Measurements from ENCODE around the gene MAEL.

MAEL gene

DNA sequence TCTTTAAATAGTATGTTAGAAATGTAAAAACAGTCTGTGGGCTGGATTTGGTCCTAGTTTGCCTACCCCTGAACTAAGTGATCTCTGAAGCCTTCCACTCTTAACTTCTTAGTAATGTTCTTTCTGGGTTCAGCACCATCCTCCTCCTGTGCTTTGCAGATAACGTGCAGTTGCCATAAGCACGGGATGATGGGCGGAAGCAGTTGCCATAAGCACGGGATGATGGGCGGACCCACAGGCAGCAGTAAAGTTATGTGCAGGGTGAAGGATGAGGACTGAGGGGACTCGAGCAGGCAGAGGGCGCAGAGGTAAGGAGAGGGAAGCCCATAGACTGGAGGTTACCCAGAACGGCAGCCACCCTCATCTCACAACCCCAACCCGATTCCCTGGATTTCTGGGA, 75.5 kb downstream of the MAEL start:
- no peak overlapping the region for H3K27ac ChIP-seq (ENCODE audit: low read depth, low read length)
- no peak overlapping the region for H3K4me3 ChIP-seq (ENCODE audit: low read length)
- no peaks in the 10 kb centered on the region for H3K36me3 ChIP-seq (ENCODE audit: control insufficient read depth, insufficient read depth, low read length)
- H3K27me3 ChIP-seq (ENCODE audit: control insufficient read depth, insufficient read depth, low read length) = no peaks in the 10 kb centered on the region
- H3K4me1 ChIP-seq (ENCODE audit: control insufficient read depth, insufficient read depth, low read length) = no peaks in the 10 kb centered on the region
- H3K9ac ChIP-seq (ENCODE audit: low read length) = no peak overlapping the region

- H3K4me1 ChIP-seq (ENCODE audit: control insufficient read depth, insufficient read depth, low read length) = no peaks in the 10 kb centered on the region
- no peak overlapping the region for H3K4me3 ChIP-seq (ENCODE audit: low read length)
- H3K27ac ChIP-seq (ENCODE audit: low read depth, low read length) = no peak overlapping the region
- no peaks in the 10 kb centered on the region for H3K36me3 ChIP-seq (ENCODE audit: control insufficient read depth, insufficient read depth, low read length)
- no peaks in the 10 kb centered on the region for H3K27me3 ChIP-seq (ENCODE audit: control insufficient read depth, insufficient read depth, low read length)
- no peak overlapping the region for H3K9ac ChIP-seq (ENCODE audit: low read length)
These were observed 76.4 kb downstream of the MAEL start for GRCh38 chr1:167065471-167065870.

DNA sequence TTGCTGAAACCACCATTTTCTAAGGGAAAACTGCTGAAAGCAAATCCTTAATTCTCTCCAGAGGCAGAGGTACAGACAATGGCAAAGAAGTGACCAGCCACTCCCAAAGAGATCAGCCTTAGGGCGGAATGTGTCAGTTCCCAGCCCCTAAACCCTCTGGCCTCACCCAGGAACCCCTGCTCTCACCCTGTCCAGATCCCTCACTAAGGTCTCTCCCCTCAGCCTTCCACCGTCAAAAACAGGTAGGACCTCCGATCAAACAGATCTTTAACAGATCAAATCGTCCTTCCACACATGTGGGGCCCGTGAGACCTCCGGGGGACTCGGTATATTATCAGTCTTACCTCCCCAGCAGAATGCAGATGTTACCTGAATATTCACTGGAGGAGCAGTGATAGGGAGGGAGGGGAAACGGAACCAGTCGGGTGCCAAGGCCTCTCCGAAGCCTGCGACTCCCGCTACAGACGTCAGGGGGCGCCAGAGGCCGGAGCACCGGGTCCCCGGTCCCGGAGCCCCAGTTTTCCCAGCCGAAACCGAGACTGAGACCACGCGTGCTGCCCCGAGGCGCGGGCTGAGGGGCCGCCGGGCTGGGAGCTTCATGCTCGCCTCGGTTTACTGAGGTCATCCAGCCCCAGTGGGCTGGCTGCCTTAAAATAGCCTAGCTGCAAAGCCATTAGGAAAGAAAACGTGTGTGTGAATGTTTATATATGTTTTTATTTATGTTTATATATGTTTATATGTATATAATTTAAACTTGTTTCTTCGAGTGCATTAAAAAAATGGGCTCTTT, 77.4 kb downstream of the MAEL start:
- Histone ChIP-seq H3K9ac (ENCODE audit: low read length) (no peak overlapping the region), H3K4me3 (ENCODE audit: low read length) (peak overlapping the region; percentile 49), H3K36me3 (ENCODE audit: control insufficient read depth, insufficient read depth, low read length) (no peaks in the 10 kb centered on the region), H3K27me3 (ENCODE audit: control insufficient read depth, insufficient read depth, low read length) (no peaks in the 10 kb centered on the region), H3K4me1 (ENCODE audit: control insufficient read depth, insufficient read depth, low read length) (no peaks in the 10 kb centered on the region), H3K27ac (ENCODE audit: low read depth, low read length) (no peak overlapping the region)

DNA sequence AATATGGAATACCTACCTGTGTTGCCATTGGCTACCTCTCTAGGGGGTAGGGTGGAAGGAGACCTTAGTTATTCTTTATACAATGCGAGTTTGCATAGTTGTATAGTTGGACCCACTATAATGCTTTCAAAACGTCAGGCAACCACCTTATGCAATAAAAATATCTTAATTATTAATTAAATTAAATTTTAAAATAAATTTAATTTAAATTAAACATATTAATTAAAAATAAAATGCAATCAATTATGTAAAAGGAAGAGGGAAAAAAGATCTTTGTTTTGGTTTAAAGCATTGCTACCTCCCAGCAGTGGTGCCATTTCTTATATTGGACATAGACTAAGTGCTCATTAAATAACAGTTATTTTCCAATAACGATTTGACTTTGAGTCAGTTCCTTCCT, 78.8 kb downstream of the MAEL start:
- no peak overlapping the region for H3K9ac ChIP-seq (ENCODE audit: low read length)
- no peaks in the 10 kb centered on the region for H3K27me3 ChIP-seq (ENCODE audit: control insufficient read depth, insufficient read depth, low read length)
- H3K4me1 ChIP-seq (ENCODE audit: control insufficient read depth, insufficient read depth, low read length) = no peaks in the 10 kb centered on the region
- no peaks in the 10 kb centered on the region for H3K36me3 ChIP-seq (ENCODE audit: control insufficient read depth, insufficient read depth, low read length)
- H3K27ac ChIP-seq (ENCODE audit: low read depth, low read length) = no peak overlapping the region
- H3K4me3 ChIP-seq (ENCODE audit: low read length) = no peak overlapping the region

DNA sequence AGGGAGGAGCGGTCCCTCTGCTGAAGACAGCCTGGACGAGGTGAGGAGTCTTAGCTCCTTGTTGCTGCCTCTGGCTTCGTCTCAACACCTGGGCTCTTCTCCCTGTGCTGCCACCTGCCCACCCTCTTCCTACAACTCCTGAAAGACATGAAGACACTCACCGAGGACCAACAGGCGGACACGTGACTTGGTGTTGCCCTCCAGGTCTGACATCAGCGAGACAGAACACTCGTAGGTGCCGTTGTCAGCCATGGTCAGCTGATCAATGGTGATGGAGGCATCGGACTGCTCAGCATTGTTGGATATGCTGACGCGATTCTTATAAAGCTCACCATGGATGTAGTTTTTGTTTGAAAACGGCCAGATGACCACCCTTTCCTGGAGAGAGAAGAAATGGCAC, 79.7 kb downstream of the MAEL start:
- Histone ChIP-seq H3K27me3 (ENCODE audit: control insufficient read depth, insufficient read depth, low read length) (no peaks in the 10 kb centered on the region), H3K9ac (ENCODE audit: low read length) (no peak overlapping the region), H3K4me1 (ENCODE audit: control insufficient read depth, insufficient read depth, low read length) (no peaks in the 10 kb centered on the region), H3K27ac (ENCODE audit: low read depth, low read length) (no peak overlapping the region), H3K36me3 (ENCODE audit: control insufficient read depth, insufficient read depth, low read length) (no peaks in the 10 kb centered on the region), H3K4me3 (ENCODE audit: low read length) (no peak overlapping the region)

- no peak overlapping the region for H3K27ac ChIP-seq (ENCODE audit: low read depth, low read length)
- H3K36me3 ChIP-seq (ENCODE audit: control insufficient read depth, insufficient read depth, low read length) = no peaks in the 10 kb centered on the region
- H3K4me3 ChIP-seq (ENCODE audit: low read length) = no peak overlapping the region
- no peaks in the 10 kb centered on the region for H3K4me1 ChIP-seq (ENCODE audit: control insufficient read depth, insufficient read depth, low read length)
- H3K9ac ChIP-seq (ENCODE audit: low read length) = no peak overlapping the region
- no peaks in the 10 kb centered on the region for H3K27me3 ChIP-seq (ENCODE audit: control insufficient read depth, insufficient read depth, low read length)
These were observed 82.2 kb downstream of the MAEL start for GRCh38 chr1:167071286-167071685.
